OCI-LY3 (cell line): Measurements from ENCODE around the gene CYB5R3.

Experiments
- H2AFZ ChIP-seq: fragments of 200-600, 300-600 bp; shearing (Covaris generic); 2 replicates; pipeline ENCODE4 v1.6.0; 2014; ENCODE audit warnings: antibody characterized with exemption, low read depth, low read length
- H3K27ac ChIP-seq: fragments of 200-600, 300-600 bp; sonication (generic); 2 replicates; pipeline ENCODE4 v1.5.1; 2014; ENCODE audit warnings: mild to moderate bottlenecking, low read length, moderate library complexity, mixed read lengths
- H3K27me3 ChIP-seq: fragments of 200-600, 300-600 bp; sonication (generic); 2 replicates; pipeline ENCODE4 v1.6.1; 2014; ENCODE audit warnings: low read depth, low read length, mixed read lengths
- H3K36me3 ChIP-seq: fragments of 200-600, 300-600 bp; sonication (generic); replicated peaks from 2 replicates; pipeline ENCODE3; 2014; ENCODE audit warnings: low read depth, low read length, mixed read lengths
- H3K4me1 ChIP-seq: fragments of 300-600, 200-600 bp; sonication (generic); 2 replicates; pipeline ENCODE4 v1.6.1; 2014; ENCODE audit warnings: low read length, mixed read lengths
- H3K4me2 ChIP-seq: fragments of 200-600, 300-600 bp; sonication (generic); 2 replicates; pipeline ENCODE4 v1.6.1; 2014; ENCODE audit warnings: low read length, mixed read lengths
- H3K4me3 ChIP-seq: fragments of 300-600, 200-600 bp; sonication (generic); 2 replicates; pipeline ENCODE4 v1.5.1; 2014; ENCODE audit warnings: antibody characterized with exemption, mild to moderate bottlenecking, low read length, moderate library complexity
- H3K79me2 ChIP-seq: fragments of 300-600, 200-600 bp; shearing (Covaris generic); 2 replicates; pipeline ENCODE4 v1.6.1; 2014; ENCODE audit warnings: mild to moderate bottlenecking, low read length, mixed read lengths
- H3K9ac ChIP-seq: fragments of 300-600, 200-600 bp; shearing (Covaris generic); 2 replicates; pipeline ENCODE4 v1.6.0; 2014; ENCODE audit warnings: mild to moderate bottlenecking, low read length, moderate library complexity
- H3K9me3 ChIP-seq: fragments of 200-600, 300-600 bp; shearing (Covaris generic); 2 replicates; pipeline ENCODE4 v1.6.1; 2014; ENCODE audit warnings: low read length, mixed read lengths; ENCODE audit not compliant: insufficient read depth
- H4K20me1 ChIP-seq: fragments of 200-600, 300-600 bp; sonication (generic); 2 replicates; pipeline ENCODE4 v1.6.1; 2016; ENCODE audit warnings: low read length, mixed read lengths; ENCODE audit not compliant: insufficient read depth
- EZH2phosphoT487 ChIP-seq: fragments of 200-600 bp; shearing (Covaris generic); IDR thresholded peaks from 2 replicates; pipeline ENCODE4 v1.6.1; 2018; ENCODE audit warnings: antibody characterized with exemption, mixed run types, low read depth
- TF ChIP-seq, protein P1 (sequence below): fragments of 200-600, 300-600 bp; sonication (generic); IDR thresholded peaks from 2 replicates; pipeline ENCODE4 v1.5.1; 2014; ENCODE audit warnings: antibody characterized with exemption, low read length, low read depth

The CYB5R3 gene

DNA sequence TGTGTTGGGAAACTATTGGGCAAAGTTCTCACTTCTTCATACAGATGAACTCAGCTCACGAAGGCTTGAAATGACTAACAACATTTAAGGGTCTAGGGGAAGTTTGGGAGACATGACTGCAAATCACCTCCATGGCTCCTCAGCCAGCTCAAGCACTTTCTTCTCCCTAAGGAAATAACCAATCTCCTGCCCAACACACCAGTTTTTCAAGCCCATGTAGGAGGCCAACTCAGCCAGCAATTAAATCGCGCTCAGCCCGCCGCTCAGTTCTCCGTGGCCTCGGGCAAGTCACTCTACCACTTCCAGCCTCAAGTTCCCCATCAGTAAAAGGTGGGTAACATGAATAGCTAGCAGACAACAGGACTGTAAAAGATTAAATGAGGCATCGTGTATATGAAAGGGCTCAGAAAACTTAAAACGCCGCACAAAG is 35.3 kb downstream of the CYB5R3 start:
- H2AFZ ChIP-seq = 0 out of 2 replicates have a peak overlapping the region, but pooled peaks have one; percentile 8
- H3K4me1 ChIP-seq = peaks cover 15% of the 10 kb centered on the region
- peaks cover 56% of the 10 kb centered on the region for H3K79me2 ChIP-seq
- H3K4me2 ChIP-seq = peak overlapping the region; percentile 95
- H3K27ac ChIP-seq = peak overlapping the region; percentile 92
- H3K4me3 ChIP-seq = peak overlapping the region; percentile 94
- peaks cover 36% of the 10 kb centered on the region for H3K36me3 ChIP-seq
- TF ChIP-seq, protein P1, sequence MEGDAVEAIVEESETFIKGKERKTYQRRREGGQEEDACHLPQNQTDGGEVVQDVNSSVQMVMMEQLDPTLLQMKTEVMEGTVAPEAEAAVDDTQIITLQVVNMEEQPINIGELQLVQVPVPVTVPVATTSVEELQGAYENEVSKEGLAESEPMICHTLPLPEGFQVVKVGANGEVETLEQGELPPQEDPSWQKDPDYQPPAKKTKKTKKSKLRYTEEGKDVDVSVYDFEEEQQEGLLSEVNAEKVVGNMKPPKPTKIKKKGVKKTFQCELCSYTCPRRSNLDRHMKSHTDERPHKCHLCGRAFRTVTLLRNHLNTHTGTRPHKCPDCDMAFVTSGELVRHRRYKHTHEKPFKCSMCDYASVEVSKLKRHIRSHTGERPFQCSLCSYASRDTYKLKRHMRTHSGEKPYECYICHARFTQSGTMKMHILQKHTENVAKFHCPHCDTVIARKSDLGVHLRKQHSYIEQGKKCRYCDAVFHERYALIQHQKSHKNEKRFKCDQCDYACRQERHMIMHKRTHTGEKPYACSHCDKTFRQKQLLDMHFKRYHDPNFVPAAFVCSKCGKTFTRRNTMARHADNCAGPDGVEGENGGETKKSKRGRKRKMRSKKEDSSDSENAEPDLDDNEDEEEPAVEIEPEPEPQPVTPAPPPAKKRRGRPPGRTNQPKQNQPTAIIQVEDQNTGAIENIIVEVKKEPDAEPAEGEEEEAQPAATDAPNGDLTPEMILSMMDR = no peak
- TF ChIP-seq EZH2phosphoT487 = no peak
- H4K20me1 ChIP-seq = peaks cover 38% of the 10 kb centered on the region
- H3K9ac ChIP-seq = peak overlapping the region; percentile 99
- no peaks in the 10 kb centered on the region for H3K9me3 ChIP-seq
- H3K27me3 ChIP-seq = no peaks in the 10 kb centered on the region

DNA sequence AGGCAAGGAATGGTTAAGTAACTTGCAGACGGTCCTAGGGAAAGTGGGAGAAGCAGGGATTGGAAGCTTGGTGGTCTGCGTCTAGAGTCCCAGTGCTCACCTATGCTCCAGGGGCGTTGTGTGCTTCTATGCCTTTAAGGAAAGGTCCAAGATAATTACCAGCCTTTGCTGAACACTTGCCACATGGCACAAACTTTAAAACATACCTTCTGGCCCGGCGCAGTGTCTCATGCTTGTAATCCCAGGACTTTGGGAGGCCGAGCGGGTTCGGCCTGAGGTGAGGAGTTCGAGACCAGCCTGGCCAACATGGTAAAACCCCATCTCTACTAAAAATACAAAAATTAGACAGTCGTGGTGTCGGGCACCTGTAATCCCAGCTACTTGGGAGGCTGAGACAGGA is 36.9 kb downstream of the CYB5R3 start:
- H3K4me3 ChIP-seq = no peak overlapping the region
- peaks cover 44% of the 10 kb centered on the region for H4K20me1 ChIP-seq
- TF ChIP-seq EZH2phosphoT487 = no peak
- TF ChIP-seq, protein P1 = no peak
- H3K4me2 ChIP-seq = no peak overlapping the region; the same call in 1 of the 2 replicates
- H3K79me2 ChIP-seq = peaks cover 72% of the 10 kb centered on the region
- no peaks in the 10 kb centered on the region for H3K9me3 ChIP-seq
- peaks cover 44% of the 10 kb centered on the region for H3K36me3 ChIP-seq
- H3K27me3 ChIP-seq = no peaks in the 10 kb centered on the region
- peaks cover 15% of the 10 kb centered on the region for H3K4me1 ChIP-seq
- H3K27ac ChIP-seq = no peak overlapping the region
- H3K9ac ChIP-seq = no peak overlapping the region
- H2AFZ ChIP-seq = no peak overlapping the region

DNA sequence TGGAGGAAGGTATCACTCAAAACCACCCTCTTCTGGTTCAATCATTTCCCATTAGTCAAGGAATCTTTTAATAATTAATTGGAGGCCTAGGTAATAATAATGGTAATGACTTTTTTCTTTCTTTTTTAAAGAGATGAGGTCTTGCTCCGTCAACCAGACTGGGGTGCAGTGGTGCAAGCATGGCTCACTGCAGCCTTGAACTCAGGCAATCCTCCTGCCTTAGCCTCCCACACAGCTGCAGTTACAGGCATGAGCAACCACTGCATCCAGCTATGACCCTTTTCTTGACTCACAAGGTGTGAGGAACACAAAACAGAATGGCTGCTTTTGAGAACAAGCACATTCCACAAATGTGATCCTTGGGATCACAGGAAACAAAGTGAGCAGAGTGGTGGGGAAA is 38.1 kb downstream of the CYB5R3 start:
- H3K4me1 ChIP-seq = peaks cover 15% of the 10 kb centered on the region
- no peaks in the 10 kb centered on the region for H3K27me3 ChIP-seq
- H3K79me2 ChIP-seq = peaks cover 84% of the 10 kb centered on the region
- H3K9ac ChIP-seq = no peak overlapping the region
- peaks cover 52% of the 10 kb centered on the region for H4K20me1 ChIP-seq
- no peak overlapping the region for H3K27ac ChIP-seq
- H3K4me2 ChIP-seq = no peak overlapping the region
- peaks cover 52% of the 10 kb centered on the region for H3K36me3 ChIP-seq
- H3K9me3 ChIP-seq = no peaks in the 10 kb centered on the region
- H3K4me3 ChIP-seq = no peak overlapping the region
- H2AFZ ChIP-seq = no peak overlapping the region
- TF ChIP-seq, protein P1 = no peak
- no peak for TF ChIP-seq EZH2phosphoT487

DNA sequence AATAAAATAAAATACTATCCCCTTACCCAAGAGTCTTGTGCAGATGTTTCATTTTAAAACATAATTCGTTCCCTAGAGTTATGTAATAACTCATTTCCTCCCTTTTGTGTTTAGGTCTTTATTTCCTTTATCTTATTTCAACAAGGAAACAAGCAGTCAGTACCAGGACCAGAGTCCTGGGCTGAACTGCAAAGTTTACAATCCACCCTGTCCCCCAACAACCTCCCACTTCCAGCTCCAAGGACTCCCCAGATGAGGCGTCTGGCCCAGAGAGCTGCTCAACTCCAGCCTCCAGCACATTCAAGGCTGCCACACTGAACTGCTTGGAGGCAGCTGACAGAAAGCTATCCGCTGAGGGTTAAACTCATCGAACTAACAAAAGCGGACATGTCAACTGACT is 39.0 kb downstream of the CYB5R3 start:
- Histone ChIP-seq H3K4me3 (no peak overlapping the region), H3K4me1 (peaks cover 11% of the 10 kb centered on the region), H2AFZ (no peak overlapping the region), H3K27ac (no peak overlapping the region), H4K20me1 (peaks cover 60% of the 10 kb centered on the region), H3K9me3 (no peaks in the 10 kb centered on the region), H3K27me3 (no peaks in the 10 kb centered on the region), H3K79me2 (peaks cover 93% of the 10 kb centered on the region), H3K36me3 (peaks cover 53% of the 10 kb centered on the region), H3K9ac (no peak overlapping the region), H3K4me2 (no peak overlapping the region)
- TF ChIP-seq, protein P1 = no peak
- TF ChIP-seq EZH2phosphoT487 = no peak
